ENCODE data around the gene NISCH. TPM values are rescaled to one million over a fixed set of nuclear protein-coding genes. Genes with fewer than 3 reads are reported as not detected.

The NISCH gene
- total and polyA plus RNA-seq, 7 donors, result 14.3 to 33.4 (median 23.6) TPM

DNA sequence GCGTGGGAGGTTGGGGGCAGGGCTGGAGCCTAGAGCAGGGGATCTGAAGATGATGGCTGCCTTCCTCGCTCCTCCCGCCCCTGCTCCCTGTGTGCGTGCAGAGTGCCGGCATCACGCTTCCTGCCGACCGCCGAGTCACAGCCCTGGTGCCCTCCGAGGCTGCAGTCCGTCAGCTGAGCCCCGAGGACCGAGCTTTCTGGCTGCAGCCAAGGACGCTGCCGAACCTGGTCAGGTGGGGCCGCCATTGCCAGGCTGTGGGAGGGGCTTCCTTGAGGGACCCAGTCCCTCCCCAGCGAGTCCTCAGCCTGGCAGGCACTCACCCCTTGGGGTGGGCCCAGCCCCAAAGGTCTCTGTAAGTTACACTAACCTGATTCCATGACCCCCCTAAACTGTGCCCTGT lies 57.3 kb downstream of the NISCH start:
- ATAC-seq (no peak), DNase-seq (no peak)
- TF ChIP-seq CTCF (IDR thresholded peaks at IDR 0.05), result no peak
- Histone ChIP-seq H3K27me3 (ENCODE audit: insufficient read depth in 3 of 3, low read length in 2 of 3) (no peaks in the 10 kb centered on the region), H3K4me1 (no peaks in the 10 kb centered on the region), H3K36me3 (ENCODE audit: insufficient read depth in 1 of 2, low read depth in 1 of 2) (no peaks in the 10 kb centered on the region), H3K4me3 (no peak overlapping the region), H3K27ac (no peak overlapping the region), H3K9me3 (no peaks in the 10 kb centered on the region)
- 72 to 79% (median 78%) methylated on average over 14 to 17 of the region's 17 CpGs for WGBS, 3 donors
- intact Hi-C loops (cut with DNase I), result no loop called here

DNA sequence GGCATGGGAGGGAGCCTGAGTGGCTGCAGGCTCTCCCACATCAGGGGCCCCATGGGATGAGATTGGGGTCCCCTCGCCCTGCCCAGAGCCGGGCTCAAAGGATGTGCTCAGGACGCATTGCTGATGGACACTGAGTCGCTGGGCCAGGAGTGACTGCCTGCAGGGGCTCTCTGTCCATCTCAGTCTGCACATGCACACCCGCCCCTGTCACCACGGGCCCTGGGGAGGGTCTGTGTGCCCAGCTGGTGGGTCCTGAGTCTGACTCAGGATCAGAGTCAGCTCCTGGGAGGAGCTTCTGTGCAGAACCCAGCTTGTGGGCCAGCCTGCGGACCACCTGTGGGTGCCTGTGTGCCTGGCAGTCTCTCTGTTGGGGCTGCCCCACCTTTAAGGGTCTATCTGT lies 57.9 kb downstream of the NISCH start:
- H3K9me3 ChIP-seq, result no peaks in the 10 kb centered on the region
- intact Hi-C loops (cut with DNase I), result no loop called here
- WGBS, 3 donors, result 83 to 97% (median 90%) methylated on average over 5 to 7 of the region's 7 CpGs
- TF ChIP-seq CTCF (IDR thresholded peaks at IDR 0.05), result no peak
- H3K27ac ChIP-seq, result no peak overlapping the region
- H3K36me3 ChIP-seq (ENCODE audit: insufficient read depth in 1 of 2, low read depth in 1 of 2), result no peaks in the 10 kb centered on the region
- ATAC-seq (no peak), DNase-seq (no peak)
- no peak overlapping the region for H3K4me3 ChIP-seq
- no peaks in the 10 kb centered on the region for H3K27me3 ChIP-seq (ENCODE audit: insufficient read depth in 3 of 3, low read length in 2 of 3)
- H3K4me1 ChIP-seq, result no peaks in the 10 kb centered on the region

DNA sequence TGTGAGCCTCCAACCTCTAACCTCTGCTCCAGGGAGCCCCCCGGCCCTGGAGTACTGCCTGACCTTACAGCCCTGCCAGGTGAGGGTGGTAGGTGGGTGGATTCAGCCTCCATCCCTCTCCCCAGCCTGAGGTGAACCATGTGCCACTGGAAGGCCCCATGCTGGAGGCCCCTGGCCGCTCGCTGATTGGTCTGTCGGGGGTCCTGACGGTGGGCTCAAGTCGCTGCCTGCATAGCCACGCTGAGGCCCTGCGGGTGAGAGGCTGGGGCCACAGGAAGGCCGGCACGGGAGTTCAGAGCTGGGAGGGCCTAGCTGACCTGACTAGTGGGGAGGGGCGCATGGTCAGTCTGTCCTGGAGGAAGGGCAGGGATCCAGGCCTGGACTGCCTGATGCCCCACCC lies 59.2 kb downstream of the NISCH start:
- Histone ChIP-seq H3K4me3 (no peak overlapping the region), H3K27ac (no peak overlapping the region), H3K36me3 (ENCODE audit: insufficient read depth in 1 of 2, low read depth in 1 of 2) (no peaks in the 10 kb centered on the region), H3K27me3 (ENCODE audit: insufficient read depth in 3 of 3, low read length in 2 of 3) (no peaks in the 10 kb centered on the region), H3K9me3 (no peaks in the 10 kb centered on the region), H3K4me1 (no peaks in the 10 kb centered on the region)
- DNase-seq (no peak), ATAC-seq (no peak)
- WGBS, 3 donors, result 75 to 90% (median 84%) methylated on average over 11 of the region's 11 CpGs
- intact Hi-C loops (cut with DNase I), result no loop called here
- no peak for TF ChIP-seq CTCF (IDR thresholded peaks at IDR 0.05)

DNA sequence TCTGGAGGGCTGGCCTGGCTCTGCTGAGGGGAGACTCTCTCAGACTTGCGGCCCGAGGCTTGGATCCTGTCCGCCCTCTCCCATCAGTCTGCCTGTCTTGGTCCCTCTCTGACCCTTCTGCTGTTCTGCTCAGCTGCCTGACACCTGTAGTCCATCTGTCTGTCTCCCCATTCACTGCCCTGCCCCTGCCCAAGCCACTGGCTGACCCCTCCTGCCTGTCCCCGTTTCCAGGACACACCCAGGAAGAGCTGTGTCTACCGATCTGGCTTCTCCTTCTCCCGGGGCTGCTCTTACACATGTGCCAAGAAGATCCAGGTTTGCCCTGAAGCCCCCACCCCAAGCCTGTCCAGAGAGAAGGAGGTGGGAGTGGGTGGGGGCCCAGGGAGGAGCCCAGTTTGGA lies 59.8 kb downstream of the NISCH start:
- DNase-seq, result no peak
- no peak for TF ChIP-seq CTCF (IDR thresholded peaks at IDR 0.05)
- Histone ChIP-seq H3K27me3 (ENCODE audit: insufficient read depth in 3 of 3, low read length in 2 of 3) (no peaks in the 10 kb centered on the region), H3K4me3 (no peak overlapping the region), H3K27ac (no peak overlapping the region), H3K36me3 (ENCODE audit: insufficient read depth in 1 of 2, low read depth in 1 of 2) (no peaks in the 10 kb centered on the region), H3K9me3 (no peaks in the 10 kb centered on the region), H3K4me1 (no peaks in the 10 kb centered on the region)
- ATAC-seq, result no peak
- intact Hi-C loops (cut with DNase I), result no loop called here
- 50 to 66% (median 58%) methylated on average over 6 of the region's 6 CpGs for WGBS, 3 donors

DNA sequence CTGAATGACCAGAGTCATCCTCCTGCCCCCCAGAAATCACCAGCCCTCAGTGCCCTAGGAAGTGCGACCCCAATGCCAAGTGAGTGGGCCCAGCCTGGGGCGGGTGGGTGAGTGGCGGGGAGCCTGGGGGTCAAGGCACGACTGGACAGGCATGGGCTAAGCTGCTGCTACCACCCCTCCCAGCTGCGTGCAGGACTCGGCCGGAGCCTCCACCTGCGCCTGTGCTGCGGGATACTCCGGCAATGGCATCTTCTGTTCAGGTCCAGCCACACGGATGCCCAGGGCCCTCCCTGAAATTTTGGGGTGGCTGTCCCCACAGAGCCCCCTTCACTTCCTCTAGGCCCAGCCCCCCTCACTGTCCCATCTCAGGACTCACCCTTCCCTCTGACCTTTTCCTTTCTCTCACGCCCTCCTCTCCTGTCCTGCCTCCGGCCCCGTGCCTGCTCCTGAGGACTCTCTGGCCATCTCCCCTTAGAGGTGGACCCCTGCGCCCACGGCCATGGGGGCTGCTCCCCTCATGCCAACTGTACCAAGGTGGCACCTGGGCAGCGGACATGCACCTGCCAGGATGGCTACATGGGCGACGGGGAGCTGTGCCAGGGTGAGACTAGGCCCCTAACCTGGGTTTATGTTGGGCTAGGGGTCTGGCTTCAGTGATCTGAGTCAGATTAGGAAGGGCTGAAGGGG lies 61.2 kb downstream of the NISCH start:
- Histone ChIP-seq H3K4me1 (no peaks in the 10 kb centered on the region), H3K27ac (no peak overlapping the region), H3K36me3 (ENCODE audit: insufficient read depth in 1 of 2, low read depth in 1 of 2) (no peaks in the 10 kb centered on the region), H3K9me3 (no peaks in the 10 kb centered on the region), H3K4me3 (no peak overlapping the region), H3K27me3 (ENCODE audit: insufficient read depth in 3 of 3, low read length in 2 of 3) (no peaks in the 10 kb centered on the region)
- no peak for TF ChIP-seq CTCF (IDR thresholded peaks at IDR 0.05)
- 92 to 97% (median 94%) methylated on average over 18 to 19 of the region's 19 CpGs for WGBS, 3 donors
- ATAC-seq (no peak), DNase-seq (no peak)
- intact Hi-C loops (cut with DNase I), result loop anchor here in 1 of 2 donors (1.0 kb wide), 1 partner anchor 10 kb away; no protein-coding TSS in a partner anchor
